Measurements from ENCODE around the gene SBF1. TPM values are rescaled to one million over a fixed set of nuclear protein-coding genes. Genes with fewer than 3 reads are reported as not detected.

The SBF1 gene
- total RNA-seq, 4 donors from 2014 or later: 63.7 to 122 (median 64.4) TPM

DNA sequence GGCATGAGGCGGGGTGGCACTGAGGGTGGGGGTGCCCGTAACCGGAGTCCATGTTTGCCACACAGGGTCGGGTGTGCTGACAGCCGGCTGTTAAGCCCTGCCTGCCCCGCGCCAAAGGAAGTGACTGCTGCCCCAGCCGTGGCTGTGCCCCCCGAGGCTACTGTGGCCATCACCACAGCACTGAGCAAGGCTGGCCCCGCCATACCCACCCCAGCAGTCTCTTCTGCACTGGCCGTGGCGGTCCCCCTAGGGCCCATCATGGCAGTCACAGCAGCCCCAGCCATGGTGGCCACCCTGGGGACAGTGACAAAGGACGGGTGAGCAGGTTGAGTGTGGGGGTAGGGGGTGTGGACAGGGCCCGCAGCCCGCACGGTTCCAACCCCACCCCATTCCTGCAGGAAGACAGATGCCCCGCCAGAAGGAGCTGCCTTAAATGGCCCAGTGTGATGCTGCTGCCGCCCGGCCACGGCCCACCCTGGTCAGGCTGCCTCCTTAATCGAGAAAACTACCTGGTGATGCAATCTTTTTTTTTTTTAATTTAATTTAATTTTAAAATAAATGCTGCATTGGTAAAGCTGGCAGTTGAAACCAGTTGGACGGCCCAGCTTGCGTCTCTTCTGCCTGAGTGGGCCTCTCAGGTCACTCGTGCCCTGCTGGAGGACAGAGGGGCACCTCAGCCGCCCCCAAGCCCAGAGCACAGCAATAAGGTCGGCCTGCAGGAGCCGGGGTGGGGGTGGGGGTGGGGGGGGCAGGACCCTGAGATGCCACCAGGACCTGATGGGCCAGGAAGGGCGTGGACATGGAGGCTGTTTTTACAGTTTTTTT is 30.8 kb downstream of the SBF1 start:
- Histone ChIP-seq H3K36me3 (peaks cover 0 to 88% of the 10 kb centered on the region in 2 donors), H3K27ac (peak overlapping the region in 3 of 4 donors; percentile 44 to 58 (median 51)), H3K27me3 (no peaks in the 10 kb centered on the region), H3K4me1 (peaks cover 0 to 20% (median 8%) of the 10 kb centered on the region in 3 donors), H3K4me3 (no peak overlapping the region), H3K9me3 (no peaks in the 10 kb centered on the region)
- TF ChIP-seq POLR2A (IDR thresholded peaks at IDR 0.05) (no peak), POLR2AphosphoS5 (IDR thresholded peaks at IDR 0.05) (no peak), EP300 (IDR thresholded peaks at IDR 0.05) (no peak)
- TF ChIP-seq, protein P1, sequence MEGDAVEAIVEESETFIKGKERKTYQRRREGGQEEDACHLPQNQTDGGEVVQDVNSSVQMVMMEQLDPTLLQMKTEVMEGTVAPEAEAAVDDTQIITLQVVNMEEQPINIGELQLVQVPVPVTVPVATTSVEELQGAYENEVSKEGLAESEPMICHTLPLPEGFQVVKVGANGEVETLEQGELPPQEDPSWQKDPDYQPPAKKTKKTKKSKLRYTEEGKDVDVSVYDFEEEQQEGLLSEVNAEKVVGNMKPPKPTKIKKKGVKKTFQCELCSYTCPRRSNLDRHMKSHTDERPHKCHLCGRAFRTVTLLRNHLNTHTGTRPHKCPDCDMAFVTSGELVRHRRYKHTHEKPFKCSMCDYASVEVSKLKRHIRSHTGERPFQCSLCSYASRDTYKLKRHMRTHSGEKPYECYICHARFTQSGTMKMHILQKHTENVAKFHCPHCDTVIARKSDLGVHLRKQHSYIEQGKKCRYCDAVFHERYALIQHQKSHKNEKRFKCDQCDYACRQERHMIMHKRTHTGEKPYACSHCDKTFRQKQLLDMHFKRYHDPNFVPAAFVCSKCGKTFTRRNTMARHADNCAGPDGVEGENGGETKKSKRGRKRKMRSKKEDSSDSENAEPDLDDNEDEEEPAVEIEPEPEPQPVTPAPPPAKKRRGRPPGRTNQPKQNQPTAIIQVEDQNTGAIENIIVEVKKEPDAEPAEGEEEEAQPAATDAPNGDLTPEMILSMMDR (IDR thresholded peaks at IDR 0.05): no peak
- peak; percentile 17 for ATAC-seq
- WGBS, 2 donors (ENCODE audit: low coverage in 1 of 2): 35% methylated on average over 13 of the region's 28 CpGs; no CpG with 5 or more reads in 1 of the 2 donors

DNA sequence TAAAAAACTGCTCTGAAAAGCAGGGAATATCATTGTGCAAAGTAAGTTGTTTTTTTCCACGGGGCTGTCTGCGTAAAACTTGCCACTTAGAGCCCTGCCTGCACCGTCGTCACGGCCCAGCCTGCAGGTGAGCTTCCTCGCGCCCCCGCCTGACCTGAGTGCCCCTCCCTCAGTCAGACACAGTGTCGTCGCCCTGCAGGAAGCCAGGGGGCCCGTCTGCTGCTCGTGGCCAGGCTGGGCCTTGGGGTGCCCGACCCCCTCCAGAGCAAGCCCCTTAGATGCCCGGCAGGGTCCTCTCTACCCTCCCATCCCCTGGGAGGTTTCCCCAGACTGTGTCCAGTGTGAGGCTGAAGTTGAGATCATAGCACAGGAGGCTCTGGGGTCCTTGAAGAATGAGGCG is 31.6 kb downstream of the SBF1 start:
- WGBS, 2 donors (ENCODE audit: low coverage in 1 of 2): 40% methylated on average over 1 of the region's 15 CpGs; no CpG with 5 or more reads in 1 of the 2 donors
- no peaks in the 10 kb centered on the region for H3K9me3 ChIP-seq
- TF ChIP-seq POLR2AphosphoS5 (IDR thresholded peaks at IDR 0.05) (peak; percentile 39), EP300 (IDR thresholded peaks at IDR 0.05) (no peak)
- no peaks in the 10 kb centered on the region for H3K27me3 ChIP-seq
- peak overlapping the region in 2 of 4 donors; percentile 51 to 58 for H3K27ac ChIP-seq
- H3K36me3 ChIP-seq: peaks cover 0 to 88% of the 10 kb centered on the region in 2 donors
- H3K4me3 ChIP-seq: no peak overlapping the region
- H3K4me1 ChIP-seq: peaks cover 0 to 20% (median 8%) of the 10 kb centered on the region in 3 donors
- ATAC-seq: no peak

DNA sequence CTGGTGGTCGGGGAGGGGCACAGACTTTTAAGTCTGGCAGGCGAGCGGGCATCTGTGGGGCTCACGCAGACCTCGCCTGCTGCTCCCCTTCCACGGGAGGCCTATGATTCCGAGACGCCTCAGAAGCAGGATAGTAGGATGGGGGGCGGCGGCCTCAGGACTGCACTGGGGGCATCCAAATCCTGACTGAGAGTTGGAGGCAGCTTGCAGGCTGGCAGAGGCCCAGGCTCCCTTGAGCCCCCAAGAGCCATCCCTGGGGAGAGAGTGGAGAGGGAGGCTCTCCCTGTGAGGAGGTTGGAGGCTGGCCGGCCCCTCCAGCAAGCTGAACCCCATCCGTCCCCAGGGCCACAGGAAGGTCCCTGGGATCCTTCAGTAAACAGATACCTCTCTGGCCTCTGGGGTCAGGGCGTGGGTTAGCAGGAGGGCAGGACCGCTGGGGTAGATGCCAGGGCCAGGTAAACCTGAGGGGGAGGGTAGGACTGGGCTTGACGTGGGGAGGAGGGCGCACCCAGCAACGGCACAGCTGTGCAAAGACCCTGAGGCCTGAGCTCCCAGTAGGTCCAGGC is 33.3 kb downstream of the SBF1 start:
- ATAC-seq: no peak
- Histone ChIP-seq H3K9me3 (no peaks in the 10 kb centered on the region), H3K27ac (no peak overlapping the region), H3K36me3 (peaks cover 0 to 88% of the 10 kb centered on the region in 2 donors), H3K4me1 (peaks cover 0 to 20% (median 8%) of the 10 kb centered on the region in 3 donors), H3K27me3 (no peaks in the 10 kb centered on the region), H3K4me3 (no peak overlapping the region)
- WGBS, 2 donors (ENCODE audit: low coverage in 1 of 2): 92% methylated on average over 2 of the region's 17 CpGs; no CpG with 5 or more reads in 1 of the 2 donors
- TF ChIP-seq EP300 (IDR thresholded peaks at IDR 0.05) (no peak), POLR2AphosphoS5 (IDR thresholded peaks at IDR 0.05) (no peak)
- TF ChIP-seq, protein P1 (IDR thresholded peaks at IDR 0.05): no peak

DNA sequence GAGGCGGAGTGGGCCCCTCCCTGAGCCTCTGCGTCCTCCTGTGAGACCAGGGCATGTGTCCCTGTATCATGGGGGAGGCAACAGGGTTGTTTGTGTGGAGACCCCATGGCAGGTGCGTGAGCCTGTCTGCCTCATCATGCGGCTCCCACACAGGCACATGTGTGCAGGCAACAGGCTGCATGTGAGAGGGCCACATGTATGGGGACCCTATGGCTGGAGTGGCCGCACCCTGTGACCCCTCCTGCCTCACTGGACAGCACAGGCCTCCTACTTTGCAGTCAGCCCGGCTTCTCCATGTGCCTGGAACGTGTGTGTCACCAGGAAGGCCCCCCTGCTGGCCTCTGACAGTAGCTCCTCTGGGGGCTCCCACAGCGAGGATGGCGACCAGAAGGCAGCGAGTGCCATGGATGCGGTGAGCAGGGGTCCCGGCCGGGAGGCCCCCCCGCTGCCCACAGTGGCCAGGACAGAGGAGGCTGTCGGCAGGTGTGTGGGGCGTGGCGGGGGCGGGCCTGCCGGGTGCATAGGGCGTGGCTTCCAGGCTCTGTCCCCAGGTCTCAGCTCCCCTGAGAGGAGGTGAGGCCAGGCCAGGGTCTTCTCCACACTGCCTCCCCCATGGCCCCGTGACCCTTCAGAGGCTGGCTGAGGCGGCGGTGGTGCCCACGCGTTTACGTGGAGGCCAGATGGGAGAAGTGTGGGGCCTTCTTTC is 34.1 kb downstream of the SBF1 start:
- peaks cover 0 to 88% of the 10 kb centered on the region in 2 donors for H3K36me3 ChIP-seq
- peak overlapping the region in 1 of 4 donors; percentile 19 for H3K27ac ChIP-seq
- peaks cover 0 to 20% (median 8%) of the 10 kb centered on the region in 3 donors for H3K4me1 ChIP-seq
- H3K4me3 ChIP-seq: no peak overlapping the region
- H3K9me3 ChIP-seq: no peaks in the 10 kb centered on the region
- no peak for ATAC-seq
- no CpG with 5 or more reads among the region's 26 CpGs for WGBS, 2 donors (ENCODE audit: low coverage in 1 of 2)
- H3K27me3 ChIP-seq: no peaks in the 10 kb centered on the region
- TF ChIP-seq POLR2AphosphoS5 (IDR thresholded peaks at IDR 0.05) (no peak), POLR2A (IDR thresholded peaks at IDR 0.05) (no peak), EP300 (IDR thresholded peaks at IDR 0.05) (no peak)
- TF ChIP-seq, protein P1 (IDR thresholded peaks at IDR 0.05): no peak

DNA sequence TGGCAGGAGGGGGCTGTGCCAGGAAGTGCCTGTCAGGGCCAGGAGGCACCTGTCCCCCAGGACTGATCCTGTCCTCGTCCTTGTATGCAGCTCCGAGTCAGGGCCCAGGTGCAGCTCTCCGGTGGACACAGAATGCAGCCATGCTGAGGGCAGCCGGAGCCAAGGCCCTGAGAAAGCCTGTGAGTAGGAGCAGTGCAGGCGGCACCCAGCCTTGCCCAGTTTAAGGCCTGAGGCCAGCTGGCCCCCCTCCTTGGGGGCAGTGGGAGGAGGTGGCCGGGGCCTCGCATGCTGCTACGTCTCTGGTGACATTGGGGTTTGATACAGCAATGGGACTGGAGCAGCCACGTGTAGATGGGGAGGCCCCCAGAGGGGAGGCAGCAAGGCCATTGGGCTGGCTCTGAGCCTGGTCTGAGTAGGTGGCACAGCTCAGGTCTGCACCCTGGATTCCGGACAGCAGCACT is 34.9 kb downstream of the SBF1 start:
- no peaks in the 10 kb centered on the region for H3K27me3 ChIP-seq
- H3K9me3 ChIP-seq: no peaks in the 10 kb centered on the region
- H3K27ac ChIP-seq: no peak overlapping the region
- no peak overlapping the region for H3K4me3 ChIP-seq
- no CpG with 5 or more reads among the region's 10 CpGs for WGBS, 2 donors (ENCODE audit: low coverage in 1 of 2)
- peaks cover 0 to 88% of the 10 kb centered on the region in 2 donors for H3K36me3 ChIP-seq
- TF ChIP-seq POLR2AphosphoS5 (IDR thresholded peaks at IDR 0.05): no peak
- TF ChIP-seq EP300 (IDR thresholded peaks at IDR 0.05): no peak
- TF ChIP-seq POLR2A (IDR thresholded peaks at IDR 0.05): no peak
- TF ChIP-seq, protein P1 (IDR thresholded peaks at IDR 0.05): no peak
- peaks cover 0 to 14% (median 8%) of the 10 kb centered on the region in 3 donors for H3K4me1 ChIP-seq
- ATAC-seq: no peak

Measured in gastroesophageal sphincter (tissue), 4 donors.